ENCODE results near the gene VPS26C. TPM values are rescaled to one million over a fixed set of nuclear protein-coding genes. Genes with fewer than 3 reads are reported as not detected.

VPS26C gene
- total RNA-seq, 1 donor from 2014 or later: 54.2 TPM

DNA sequence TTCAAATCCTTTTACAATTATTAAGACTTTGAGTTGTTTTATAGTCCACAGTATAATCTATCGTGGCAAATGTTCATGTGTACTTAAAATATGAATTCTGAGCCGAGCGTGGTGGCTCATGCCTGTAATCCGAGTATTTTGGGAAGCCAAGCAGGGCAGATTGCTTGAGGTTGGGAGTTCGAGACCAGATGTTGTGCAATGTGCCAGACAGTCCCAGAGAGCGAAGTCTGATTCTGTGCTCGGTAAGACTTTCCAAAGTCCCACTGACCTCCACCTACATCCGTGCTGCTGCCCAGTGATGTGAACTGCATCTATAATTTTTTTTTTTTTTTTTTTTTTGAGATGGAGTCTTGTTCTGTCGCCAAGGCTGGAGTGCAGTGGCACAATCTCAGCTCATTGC is 52.2 kb downstream of the VPS26C start:
- TF ChIP-seq, protein P1, sequence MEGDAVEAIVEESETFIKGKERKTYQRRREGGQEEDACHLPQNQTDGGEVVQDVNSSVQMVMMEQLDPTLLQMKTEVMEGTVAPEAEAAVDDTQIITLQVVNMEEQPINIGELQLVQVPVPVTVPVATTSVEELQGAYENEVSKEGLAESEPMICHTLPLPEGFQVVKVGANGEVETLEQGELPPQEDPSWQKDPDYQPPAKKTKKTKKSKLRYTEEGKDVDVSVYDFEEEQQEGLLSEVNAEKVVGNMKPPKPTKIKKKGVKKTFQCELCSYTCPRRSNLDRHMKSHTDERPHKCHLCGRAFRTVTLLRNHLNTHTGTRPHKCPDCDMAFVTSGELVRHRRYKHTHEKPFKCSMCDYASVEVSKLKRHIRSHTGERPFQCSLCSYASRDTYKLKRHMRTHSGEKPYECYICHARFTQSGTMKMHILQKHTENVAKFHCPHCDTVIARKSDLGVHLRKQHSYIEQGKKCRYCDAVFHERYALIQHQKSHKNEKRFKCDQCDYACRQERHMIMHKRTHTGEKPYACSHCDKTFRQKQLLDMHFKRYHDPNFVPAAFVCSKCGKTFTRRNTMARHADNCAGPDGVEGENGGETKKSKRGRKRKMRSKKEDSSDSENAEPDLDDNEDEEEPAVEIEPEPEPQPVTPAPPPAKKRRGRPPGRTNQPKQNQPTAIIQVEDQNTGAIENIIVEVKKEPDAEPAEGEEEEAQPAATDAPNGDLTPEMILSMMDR (IDR thresholded peaks at IDR 0.05; ENCODE audit: borderline replicate concordance): no peak
- no peak overlapping the region for H3K27ac ChIP-seq (replicated peaks)
- H3K27me3 ChIP-seq (ENCODE audit: low read depth): no peaks in the 10 kb centered on the region
- H3K4me1 ChIP-seq: peaks cover 7% of the 10 kb centered on the region
- intact Hi-C loops (cut with micrococcal nuclease): no loop called here
- no peaks in the 10 kb centered on the region for H3K36me3 ChIP-seq
- no peaks in the 10 kb centered on the region for H3K9me3 ChIP-seq (replicated peaks)
- H3K4me3 ChIP-seq: no peak overlapping the region
- DNase-seq: no peak

DNA sequence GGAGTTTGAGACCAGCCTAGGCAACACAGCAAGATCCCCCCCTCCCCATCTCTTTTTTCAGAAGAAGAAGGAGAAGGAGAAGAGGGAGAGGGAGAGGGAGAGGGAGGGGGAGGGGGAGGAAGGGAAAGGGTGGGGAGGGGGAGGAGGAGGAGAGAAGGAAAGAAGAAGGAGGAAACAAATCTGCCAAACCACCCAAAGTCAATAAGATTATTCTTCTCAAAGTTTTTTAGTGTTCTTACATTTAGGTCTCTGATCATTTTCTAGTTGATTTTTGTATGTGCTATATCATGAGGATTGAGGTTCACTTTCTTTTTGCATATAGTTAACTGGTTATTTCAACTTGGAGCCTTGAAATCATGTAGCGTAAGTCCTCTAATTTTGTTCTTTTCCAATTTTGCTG is 56.3 kb downstream of the VPS26C start:
- H3K27me3 ChIP-seq (ENCODE audit: low read depth): no peaks in the 10 kb centered on the region
- peaks cover 44% of the 10 kb centered on the region for H3K4me1 ChIP-seq
- no peaks in the 10 kb centered on the region for H3K9me3 ChIP-seq (replicated peaks)
- TF ChIP-seq, protein P1 (IDR thresholded peaks at IDR 0.05; ENCODE audit: borderline replicate concordance): no peak
- H3K4me3 ChIP-seq: no peak overlapping the region
- intact Hi-C loops (cut with micrococcal nuclease): no loop called here
- DNase-seq: no peak
- H3K27ac ChIP-seq (replicated peaks): no peak overlapping the region
- H3K36me3 ChIP-seq: no peaks in the 10 kb centered on the region

DNA sequence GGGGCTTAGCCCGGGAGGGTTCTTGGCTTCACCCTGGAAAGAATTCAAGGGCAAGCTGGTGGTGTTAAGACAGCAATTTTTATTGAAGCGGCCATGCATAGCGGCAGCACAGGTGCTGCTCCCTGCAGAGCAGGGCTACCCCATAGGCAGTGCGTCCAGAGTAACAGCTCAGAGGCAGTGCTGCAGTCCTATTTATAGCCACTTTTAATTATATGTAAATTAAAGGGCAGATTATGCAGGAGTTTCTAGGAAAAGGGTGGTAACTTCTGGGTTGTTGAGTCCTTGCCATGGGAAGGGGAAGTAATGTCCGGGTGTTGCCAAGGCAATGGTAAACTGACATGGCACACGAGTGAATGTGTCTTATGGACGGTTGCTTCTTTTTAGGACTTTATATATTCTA is 57.0 kb downstream of the VPS26C start:
- intact Hi-C loops (cut with micrococcal nuclease): no loop called here
- H3K4me1 ChIP-seq: peaks cover 44% of the 10 kb centered on the region
- H3K9me3 ChIP-seq (replicated peaks): no peaks in the 10 kb centered on the region
- TF ChIP-seq, protein P1 (IDR thresholded peaks at IDR 0.05; ENCODE audit: borderline replicate concordance): no peak
- H3K27me3 ChIP-seq (ENCODE audit: low read depth): no peaks in the 10 kb centered on the region
- H3K27ac ChIP-seq (replicated peaks): peak overlapping the region; percentile 87
- no peak overlapping the region for H3K4me3 ChIP-seq
- H3K36me3 ChIP-seq: no peaks in the 10 kb centered on the region
- no peak for DNase-seq

DNA sequence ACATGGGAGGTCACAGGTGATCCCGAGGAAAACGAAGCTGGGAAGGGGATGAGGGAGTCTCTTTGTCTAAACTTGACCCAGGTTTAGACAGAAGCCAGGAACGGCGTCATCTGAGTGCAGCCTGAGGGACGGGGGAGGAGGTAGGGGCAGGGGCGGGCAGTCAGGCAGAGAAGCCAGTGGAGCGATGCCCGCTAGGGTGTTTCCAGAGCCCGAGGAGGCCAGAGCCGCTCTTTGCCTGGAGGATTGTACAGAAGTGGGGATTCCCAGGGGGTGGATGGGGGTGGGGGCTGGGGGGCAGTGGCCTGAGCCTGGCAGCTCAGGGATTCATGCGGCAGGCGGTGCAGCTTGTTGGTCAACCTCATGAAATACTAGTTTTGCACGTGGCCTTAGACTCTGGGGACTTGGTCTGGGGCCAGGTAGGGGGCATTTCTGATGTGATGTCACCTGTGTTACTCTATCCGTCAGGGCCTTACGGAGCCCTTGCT is 58.4 kb downstream of the VPS26C start:
- Histone ChIP-seq H3K4me3 (peak overlapping the region; percentile 51), H3K27ac (replicated peaks) (peak overlapping the region; percentile 87), H3K36me3 (no peaks in the 10 kb centered on the region), H3K4me1 (peaks cover 44% of the 10 kb centered on the region), H3K27me3 (ENCODE audit: low read depth) (no peaks in the 10 kb centered on the region), H3K9me3 (replicated peaks) (no peaks in the 10 kb centered on the region)
- intact Hi-C loops (cut with micrococcal nuclease): no loop called here
- no peak for DNase-seq
- TF ChIP-seq, protein P1 (IDR thresholded peaks at IDR 0.05; ENCODE audit: borderline replicate concordance): no peak

DNA sequence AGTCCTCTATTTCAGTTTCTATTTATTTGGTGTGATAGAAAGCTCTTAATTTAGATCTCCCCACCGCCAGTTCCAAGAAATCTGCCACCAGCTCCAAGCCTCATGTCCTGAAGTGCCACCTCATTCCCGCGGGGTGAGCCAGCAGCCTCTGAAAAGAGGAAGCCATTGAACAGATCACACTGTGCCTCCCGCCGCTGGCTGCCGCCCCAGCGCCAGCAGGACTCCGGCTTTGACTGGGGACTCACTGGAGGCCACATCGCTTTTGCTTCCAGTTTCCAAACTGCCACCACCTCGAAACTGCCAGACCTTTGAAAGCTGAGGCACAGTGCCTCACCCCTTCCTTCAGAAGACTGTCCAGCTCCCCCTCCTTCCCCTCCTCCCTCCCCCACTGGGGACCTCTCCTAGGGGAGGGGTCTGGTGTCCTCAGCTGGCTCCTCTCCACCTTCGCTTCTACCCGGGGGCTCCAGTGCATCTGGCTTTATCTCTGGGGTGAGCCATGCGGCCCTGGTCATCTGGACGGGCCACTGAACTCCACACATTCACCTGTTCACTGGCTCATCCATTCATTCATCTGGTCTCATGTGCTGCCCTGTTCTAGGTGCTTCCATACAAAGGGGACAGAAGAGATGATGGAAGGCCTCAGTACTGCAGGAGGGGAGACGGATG is 58.9 kb downstream of the VPS26C start:
- Histone ChIP-seq H3K9me3 (replicated peaks) (no peaks in the 10 kb centered on the region), H3K4me1 (peaks cover 44% of the 10 kb centered on the region), H3K4me3 (peak overlapping the region; percentile 51), H3K27me3 (ENCODE audit: low read depth) (no peaks in the 10 kb centered on the region), H3K36me3 (peaks cover 3% of the 10 kb centered on the region), H3K27ac (replicated peaks) (peak overlapping the region; percentile 87)
- TF ChIP-seq, protein P1 (IDR thresholded peaks at IDR 0.05; ENCODE audit: borderline replicate concordance): no peak
- DNase-seq: peak; percentile 79
- intact Hi-C loops (cut with micrococcal nuclease): no loop called here
